ENCODE measurements around the gene ACTN3.

- TF ChIP-seq POLR2A (IDR thresholded peaks at IDR 0.05; ENCODE audit: low read depth, low read length): no peak
- TF ChIP-seq POLR2AphosphoS5 (IDR thresholded peaks at IDR 0.05; ENCODE audit: low read depth, low read length): no peak
Observed at GRCh38 chr11:66541892-66542291, 4.8 kb upstream of the ACTN3 start.

All from GM12892 (cell line).